ENCODE measurements around the gene BAHCC1.

Gene BAHCC1

DNA sequence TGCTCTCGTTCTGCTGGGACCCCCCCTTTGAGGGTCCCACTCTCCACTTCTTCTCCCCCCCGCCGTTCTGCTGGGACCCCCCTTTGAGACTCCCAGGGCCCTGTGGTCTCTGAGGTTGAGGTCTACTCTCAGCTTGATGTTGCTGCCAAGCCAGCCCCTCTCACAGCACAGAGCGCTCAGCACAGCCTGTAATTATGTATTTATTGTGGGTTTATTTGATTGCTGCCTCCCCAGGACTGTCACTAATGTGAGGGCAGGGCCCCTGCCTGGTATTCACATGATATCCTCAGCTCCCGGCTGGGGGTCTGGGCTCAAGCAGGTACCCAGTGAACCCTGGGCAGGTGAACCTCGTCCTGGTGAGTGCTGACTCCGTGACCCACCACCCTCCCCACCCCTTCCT lies 81.9 kb downstream of the BAHCC1 start:
- Histone ChIP-seq H3K36me3 (ENCODE audit: insufficient read depth, insufficient read length, low read length) (no peaks in the 10 kb centered on the region), H3K27me3 (ENCODE audit: insufficient read depth, insufficient read length) (peaks cover 39% of the 10 kb centered on the region), H3K4me3 (ENCODE audit: insufficient read length, low read depth) (no peak overlapping the region), H3K9ac (ENCODE audit: insufficient read length, low read depth) (no peak overlapping the region), H3K9me3 (ENCODE audit: insufficient read depth, low read length) (peaks cover 11% of the 10 kb centered on the region; the same call in 1 of the 2 replicates), H3K4me1 (ENCODE audit: insufficient read depth, insufficient read length) (peaks cover 27% of the 10 kb centered on the region)
- no peak for DNase-seq (ENCODE audit: low read depth, low spot score)
- TF ChIP-seq SUZ12 (IDR thresholded peaks at IDR 0.05; ENCODE audit: extremely low read depth, insufficient read depth, insufficient read length) (no peak), ZNF274 (IDR thresholded peaks at IDR 0.05; ENCODE audit: low read depth, low read length) (no peak), YY1 (IDR thresholded peaks at IDR 0.05; ENCODE audit: insufficient read depth, insufficient read length) (no peak)

DNA sequence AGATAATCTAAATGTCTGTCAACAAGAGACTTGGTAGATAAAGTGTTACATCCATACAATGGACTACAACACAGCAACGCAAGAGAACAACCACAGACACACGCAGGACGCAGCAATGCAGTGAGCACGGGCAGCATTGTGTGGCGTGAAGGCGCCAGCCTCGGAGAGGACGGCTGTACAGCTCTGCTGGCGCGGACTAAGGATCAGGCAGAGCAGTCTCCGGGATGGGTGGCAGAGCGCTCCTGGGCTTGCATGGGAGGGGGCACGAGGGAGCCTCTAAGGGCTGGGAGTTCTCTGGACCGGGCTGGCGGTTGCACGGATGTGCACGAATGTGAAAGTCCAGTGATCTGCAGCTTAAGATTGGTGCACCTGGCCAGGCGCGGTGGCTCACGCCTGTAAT lies 82.9 kb downstream of the BAHCC1 start:
- H3K27me3 ChIP-seq (ENCODE audit: insufficient read depth, insufficient read length) = peaks cover 49% of the 10 kb centered on the region
- peaks cover 30% of the 10 kb centered on the region for H3K4me1 ChIP-seq (ENCODE audit: insufficient read depth, insufficient read length)
- H3K9ac ChIP-seq (ENCODE audit: insufficient read length, low read depth) = no peak overlapping the region
- H3K9me3 ChIP-seq (ENCODE audit: insufficient read depth, low read length) = peaks cover 7% of the 10 kb centered on the region; the same call in 1 of the 2 replicates
- no peak for DNase-seq (ENCODE audit: low read depth, low spot score)
- H3K4me3 ChIP-seq (ENCODE audit: insufficient read length, low read depth) = no peak overlapping the region
- no peak for TF ChIP-seq SUZ12 (IDR thresholded peaks at IDR 0.05; ENCODE audit: extremely low read depth, insufficient read depth, insufficient read length)
- no peak for TF ChIP-seq ZNF274 (IDR thresholded peaks at IDR 0.05; ENCODE audit: low read depth, low read length)
- TF ChIP-seq YY1 (IDR thresholded peaks at IDR 0.05; ENCODE audit: insufficient read depth, insufficient read length) = no peak
- H3K36me3 ChIP-seq (ENCODE audit: insufficient read depth, insufficient read length, low read length) = no peaks in the 10 kb centered on the region

DNA sequence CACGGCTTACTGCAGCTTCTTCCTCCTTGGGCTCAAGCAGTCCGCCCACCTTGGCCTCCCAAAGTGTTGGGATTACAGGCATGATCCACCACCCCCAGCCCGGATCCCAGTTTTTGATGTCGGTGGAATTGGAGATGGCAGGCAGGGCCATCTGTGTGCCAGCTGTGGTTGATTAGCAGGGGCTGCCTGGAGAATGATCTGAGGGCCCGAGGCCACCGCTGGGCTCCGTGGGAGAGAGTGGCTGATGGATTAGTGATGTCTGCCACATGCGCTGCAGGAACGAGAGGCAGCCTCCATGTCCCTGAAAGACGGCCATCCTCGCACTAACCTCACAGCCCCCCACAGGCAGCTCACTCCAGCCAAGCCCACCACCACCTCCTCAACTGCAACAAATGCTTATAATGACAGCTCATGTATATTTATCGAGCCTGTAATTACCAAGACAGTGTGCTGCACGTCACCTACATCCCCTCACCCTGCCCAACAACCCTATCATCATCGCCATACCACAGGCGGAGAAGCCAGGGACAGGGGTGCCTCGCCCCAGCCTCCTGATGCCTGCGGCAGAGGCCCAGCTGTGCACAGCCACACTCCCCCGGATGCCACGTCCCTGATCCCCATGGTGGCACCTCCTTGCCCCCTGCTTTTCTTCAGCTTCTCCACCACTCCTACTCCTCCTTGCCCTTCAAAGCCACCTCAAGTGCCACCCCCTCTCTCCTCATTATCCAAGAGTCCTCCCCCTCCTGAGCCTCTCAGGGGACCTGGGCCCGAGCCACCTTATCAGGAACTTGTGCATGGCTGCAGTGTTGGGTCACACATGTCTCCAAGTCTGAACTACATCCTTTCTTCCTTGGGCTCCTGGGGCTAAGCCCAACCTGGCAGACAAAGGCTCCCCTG lies 84.2 kb downstream of the BAHCC1 start:
- H3K4me1 ChIP-seq (ENCODE audit: insufficient read depth, insufficient read length) = peaks cover 39% of the 10 kb centered on the region
- H3K36me3 ChIP-seq (ENCODE audit: insufficient read depth, insufficient read length, low read length) = no peaks in the 10 kb centered on the region
- peaks cover 59% of the 10 kb centered on the region for H3K27me3 ChIP-seq (ENCODE audit: insufficient read depth, insufficient read length)
- no peak overlapping the region for H3K4me3 ChIP-seq (ENCODE audit: insufficient read length, low read depth)
- no peak for TF ChIP-seq SUZ12 (IDR thresholded peaks at IDR 0.05; ENCODE audit: extremely low read depth, insufficient read depth, insufficient read length)
- H3K9ac ChIP-seq (ENCODE audit: insufficient read length, low read depth) = no peak overlapping the region
- DNase-seq (ENCODE audit: low read depth, low spot score) = no peak
- peaks cover 7% of the 10 kb centered on the region; the same call in 1 of the 2 replicates for H3K9me3 ChIP-seq (ENCODE audit: insufficient read depth, low read length)

DNA sequence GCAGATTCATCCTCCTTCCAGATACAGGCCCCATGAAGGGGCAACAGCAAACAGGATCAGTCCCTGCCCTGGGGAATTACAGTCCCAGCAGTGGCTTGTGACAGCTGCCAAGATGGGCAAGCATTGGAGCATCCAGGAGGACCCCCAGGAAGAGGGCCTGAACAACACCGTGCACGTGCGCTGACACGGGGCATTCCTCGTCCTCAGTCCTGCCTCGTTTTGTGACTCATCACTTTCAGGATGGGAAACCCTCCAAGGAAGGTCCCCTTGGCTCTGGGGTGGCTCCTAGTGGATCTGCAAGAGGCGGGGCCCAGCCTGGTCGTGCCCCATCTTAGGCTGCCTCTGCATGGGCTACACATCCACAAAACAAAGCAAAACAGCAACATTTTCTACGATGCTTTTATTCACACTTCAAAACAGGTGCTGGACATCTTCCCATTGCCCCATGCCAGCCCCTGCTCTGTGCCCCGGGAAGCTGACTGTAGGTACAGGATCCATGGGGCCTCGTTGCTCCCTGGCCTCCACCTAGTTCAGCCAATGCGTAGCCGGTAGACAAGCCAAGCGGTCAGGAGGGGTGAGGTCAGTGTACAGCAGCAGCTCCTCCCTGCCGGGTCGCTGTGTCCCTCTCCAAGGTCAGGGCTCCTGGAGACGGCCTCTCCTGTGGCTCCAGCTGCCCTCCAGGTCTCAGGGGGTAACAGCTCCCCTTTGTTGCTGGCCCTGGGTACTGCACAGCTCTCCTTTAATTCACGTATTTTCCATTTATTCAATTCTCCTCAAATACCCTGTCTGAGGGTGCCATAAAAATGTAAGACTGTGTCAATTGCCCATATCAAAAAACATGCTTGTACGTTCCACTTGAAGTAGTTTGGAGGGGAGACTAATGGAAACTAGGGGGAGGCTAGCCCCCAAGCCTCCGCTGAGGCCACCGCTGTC lies 85.1 kb downstream of the BAHCC1 start:
- Histone ChIP-seq H3K4me3 (ENCODE audit: insufficient read length, low read depth) (no peak overlapping the region), H3K9ac (ENCODE audit: insufficient read length, low read depth) (no peak overlapping the region), H3K36me3 (ENCODE audit: insufficient read depth, insufficient read length, low read length) (no peaks in the 10 kb centered on the region), H3K4me1 (ENCODE audit: insufficient read depth, insufficient read length) (peaks cover 43% of the 10 kb centered on the region), H3K27me3 (ENCODE audit: insufficient read depth, insufficient read length) (peaks cover 59% of the 10 kb centered on the region), H3K9me3 (ENCODE audit: insufficient read depth, low read length) (peaks cover 7% of the 10 kb centered on the region; the same call in 1 of the 2 replicates)
- no peak for DNase-seq (ENCODE audit: low read depth, low spot score)
- TF ChIP-seq ZNF274 (IDR thresholded peaks at IDR 0.05; ENCODE audit: low read depth, low read length) (no peak), YY1 (IDR thresholded peaks at IDR 0.05; ENCODE audit: insufficient read depth, insufficient read length) (no peak), SUZ12 (IDR thresholded peaks at IDR 0.05; ENCODE audit: extremely low read depth, insufficient read depth, insufficient read length) (no peak)

DNA sequence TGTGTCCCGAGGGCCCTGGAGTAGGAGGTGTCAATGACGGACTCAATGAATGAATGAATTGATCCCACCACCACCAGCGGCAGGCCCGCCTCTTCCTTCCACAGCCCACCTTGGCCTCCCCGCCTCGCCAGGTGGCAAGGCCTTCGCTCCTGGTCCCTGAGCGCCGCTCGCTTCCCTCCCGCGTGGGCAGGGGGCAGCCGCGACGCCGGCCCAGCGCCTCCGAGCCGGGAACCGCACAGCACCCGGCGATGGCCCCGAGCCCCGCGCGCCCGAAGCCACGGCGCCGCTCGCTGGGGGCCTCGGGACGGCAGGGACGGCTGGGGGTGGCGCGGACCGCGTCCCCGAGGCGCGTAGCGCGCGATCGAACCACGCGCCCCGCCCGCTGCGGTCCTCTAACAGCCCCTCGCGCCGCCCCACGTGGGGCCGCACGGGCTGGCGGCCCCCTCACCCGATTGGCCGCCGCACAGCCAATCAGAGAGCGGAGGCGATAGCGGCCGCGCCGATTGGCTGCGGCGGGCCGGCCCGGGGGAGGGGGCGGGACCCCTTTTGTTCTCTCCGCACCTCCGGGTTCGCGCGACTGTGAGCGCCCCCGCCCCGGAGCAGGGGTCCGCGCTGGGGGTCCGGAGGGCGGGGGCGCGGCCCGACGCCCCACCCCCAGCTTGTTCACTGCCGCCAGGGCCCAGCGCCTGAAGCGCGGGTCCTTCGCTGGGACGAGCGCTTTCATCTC lies 86.0 kb downstream of the BAHCC1 start:
- Histone ChIP-seq H3K4me3 (ENCODE audit: insufficient read length, low read depth) (peak overlapping the region; percentile 31), H3K9ac (ENCODE audit: insufficient read length, low read depth) (peak overlapping the region; percentile 58), H3K4me1 (ENCODE audit: insufficient read depth, insufficient read length) (peaks cover 45% of the 10 kb centered on the region), H3K27me3 (ENCODE audit: insufficient read depth, insufficient read length) (peaks cover 54% of the 10 kb centered on the region), H3K9me3 (ENCODE audit: insufficient read depth, low read length) (peaks cover 7% of the 10 kb centered on the region; the same call in 1 of the 2 replicates), H3K36me3 (ENCODE audit: insufficient read depth, insufficient read length, low read length) (no peaks in the 10 kb centered on the region)
- no peak for DNase-seq (ENCODE audit: low read depth, low spot score)
- TF ChIP-seq YY1 (IDR thresholded peaks at IDR 0.05; ENCODE audit: insufficient read depth, insufficient read length) (no peak), ZNF274 (IDR thresholded peaks at IDR 0.05; ENCODE audit: low read depth, low read length) (no peak), SUZ12 (IDR thresholded peaks at IDR 0.05; ENCODE audit: extremely low read depth, insufficient read depth, insufficient read length) (no peak)

DNA sequence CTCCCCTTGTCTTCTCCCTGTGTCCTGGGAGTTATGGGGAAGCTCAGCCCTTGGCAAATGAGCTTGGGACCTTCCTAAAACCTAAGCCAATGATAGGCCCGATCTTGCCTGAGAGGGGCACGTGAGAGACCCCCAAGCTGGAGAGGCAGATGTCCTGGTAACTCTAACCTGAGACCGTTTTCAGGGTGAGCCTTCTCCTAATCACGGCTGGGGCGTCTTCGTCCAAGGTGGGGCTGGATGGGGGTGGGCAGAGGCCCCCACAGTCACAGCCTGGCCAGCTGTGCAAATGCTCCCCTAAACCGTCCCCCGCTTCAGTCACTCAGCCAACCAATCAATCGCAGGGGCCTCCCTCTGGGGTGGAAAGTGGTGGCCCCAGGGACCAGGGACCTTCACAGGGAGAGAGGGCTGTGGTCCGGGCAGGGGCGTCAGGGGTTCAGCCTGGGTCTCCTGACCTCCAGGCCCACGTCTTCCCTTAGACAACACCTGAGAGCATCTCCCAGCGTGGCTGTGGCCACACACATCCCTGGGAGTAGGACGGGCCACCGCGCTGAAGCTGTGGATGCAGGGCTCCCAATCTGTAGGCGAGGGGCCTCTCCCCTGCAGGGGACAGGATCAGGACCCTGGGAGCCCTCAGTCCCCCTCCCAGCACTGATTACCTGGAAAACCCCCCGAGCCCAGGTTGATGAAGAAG lies 86.7 kb downstream of the BAHCC1 start:
- Histone ChIP-seq H3K4me3 (ENCODE audit: insufficient read length, low read depth) (peak overlapping the region; percentile 21), H3K36me3 (ENCODE audit: insufficient read depth, insufficient read length, low read length) (no peaks in the 10 kb centered on the region), H3K9ac (ENCODE audit: insufficient read length, low read depth) (peak overlapping the region; percentile 33), H3K4me1 (ENCODE audit: insufficient read depth, insufficient read length) (peaks cover 47% of the 10 kb centered on the region), H3K9me3 (ENCODE audit: insufficient read depth, low read length) (peaks cover 7% of the 10 kb centered on the region; the same call in 1 of the 2 replicates), H3K27me3 (ENCODE audit: insufficient read depth, insufficient read length) (peaks cover 49% of the 10 kb centered on the region)
- TF ChIP-seq ZNF274 (IDR thresholded peaks at IDR 0.05; ENCODE audit: low read depth, low read length) = no peak
- no peak for TF ChIP-seq SUZ12 (IDR thresholded peaks at IDR 0.05; ENCODE audit: extremely low read depth, insufficient read depth, insufficient read length)
- no peak for DNase-seq (ENCODE audit: low read depth, low spot score)

Measured in NT2/D1 (cell line).